ENCODE measurements around the gene CCDC194.

Gene CCDC194

GRCh38 chr19:17389288-17389687, 4.7 kb downstream of the CCDC194 start:
- TF ChIP-seq CTCF (IDR thresholded peaks at IDR 0.05; ENCODE audit: low read depth, low read length), result no peak
- no peak overlapping the region for H3K4me3 ChIP-seq (ENCODE audit: low read depth, low read length)

- TF ChIP-seq CTCF (IDR thresholded peaks at IDR 0.05; ENCODE audit: low read depth, low read length), result peak; percentile 96
- no peak overlapping the region for H3K4me3 ChIP-seq (ENCODE audit: low read depth, low read length)
These were observed 8.0 kb downstream of the CCDC194 start for GRCh38 chr19:17385878-17386611.

GRCh38 chr19:17380426-17381138, 13.4 kb downstream of the CCDC194 start:
- no peak for TF ChIP-seq CTCF (IDR thresholded peaks at IDR 0.05; ENCODE audit: low read depth, low read length)
- no peak overlapping the region for H3K4me3 ChIP-seq (ENCODE audit: low read depth, low read length)

- TF ChIP-seq CTCF (IDR thresholded peaks at IDR 0.05; ENCODE audit: low read depth, low read length), result no peak
- H3K4me3 ChIP-seq (ENCODE audit: low read depth, low read length), result no peak overlapping the region
These were observed 14.8 kb downstream of the CCDC194 start for GRCh38 chr19:17379221-17379631.

- TF ChIP-seq CTCF (IDR thresholded peaks at IDR 0.05; ENCODE audit: low read depth, low read length), result no peak
- H3K4me3 ChIP-seq (ENCODE audit: low read depth, low read length), result no peak overlapping the region
These were observed 15.7 kb downstream of the CCDC194 start for GRCh38 chr19:17378271-17378670.

- no peak within 1 kb of the TSS for H3K4me3 ChIP-seq (ENCODE audit: low read depth, low read length)
- no peak for TF ChIP-seq CTCF (IDR thresholded peaks at IDR 0.05; ENCODE audit: low read depth, low read length)
These were observed 16.9 kb downstream of the CCDC194 start, which contains the start of gene PLVAP for GRCh38 chr19:17376935-17377600. Gene PLVAP (minus strand): TSS chr19:17377342. CDS start chr19:17377288, 54 bp downstream.

Measured in WI38 (cell line).